IPS-18a (cell line): ENCODE measurements around the gene GPR33.
"Not testable (repeated sequence)": the region's sequence is repeated elsewhere in the genome, so short reads cannot be mapped to it uniquely, and the experiment has no call there.

Experiments used
- H3K27ac ChIP-seq: one replicate; pipeline ENCODE4 v1.5.1; 2013; ENCODE audit warnings: low read length
- H3K27me3 ChIP-seq: one replicate; pipeline ENCODE4 v1.6.1; 2013; ENCODE audit warnings: mild to moderate bottlenecking, low read length; ENCODE audit not compliant: control insufficient read depth, insufficient read depth
- H3K36me3 ChIP-seq: one replicate; pipeline ENCODE4 v1.6.1; 2013; ENCODE audit warnings: low read depth, low read length; ENCODE audit not compliant: control insufficient read depth
- H3K4me1 ChIP-seq: one replicate; pipeline ENCODE4 v1.6.1; 2013; ENCODE audit warnings: low read depth, low read length; ENCODE audit not compliant: control insufficient read depth
- H3K4me3 ChIP-seq: one replicate; pipeline ENCODE4 v1.5.1; 2013; ENCODE audit warnings: low read length
- H3K9ac ChIP-seq: one replicate; pipeline ENCODE4 v1.6.1; 2013; ENCODE audit warnings: mild to moderate bottlenecking, low read length, moderate library complexity
- H3K9me3 ChIP-seq: one replicate; pipeline ENCODE4 v1.6.1; 2013; ENCODE audit warnings: low read depth, low read length; ENCODE audit not compliant: control insufficient read depth

The GPR33 gene

DNA sequence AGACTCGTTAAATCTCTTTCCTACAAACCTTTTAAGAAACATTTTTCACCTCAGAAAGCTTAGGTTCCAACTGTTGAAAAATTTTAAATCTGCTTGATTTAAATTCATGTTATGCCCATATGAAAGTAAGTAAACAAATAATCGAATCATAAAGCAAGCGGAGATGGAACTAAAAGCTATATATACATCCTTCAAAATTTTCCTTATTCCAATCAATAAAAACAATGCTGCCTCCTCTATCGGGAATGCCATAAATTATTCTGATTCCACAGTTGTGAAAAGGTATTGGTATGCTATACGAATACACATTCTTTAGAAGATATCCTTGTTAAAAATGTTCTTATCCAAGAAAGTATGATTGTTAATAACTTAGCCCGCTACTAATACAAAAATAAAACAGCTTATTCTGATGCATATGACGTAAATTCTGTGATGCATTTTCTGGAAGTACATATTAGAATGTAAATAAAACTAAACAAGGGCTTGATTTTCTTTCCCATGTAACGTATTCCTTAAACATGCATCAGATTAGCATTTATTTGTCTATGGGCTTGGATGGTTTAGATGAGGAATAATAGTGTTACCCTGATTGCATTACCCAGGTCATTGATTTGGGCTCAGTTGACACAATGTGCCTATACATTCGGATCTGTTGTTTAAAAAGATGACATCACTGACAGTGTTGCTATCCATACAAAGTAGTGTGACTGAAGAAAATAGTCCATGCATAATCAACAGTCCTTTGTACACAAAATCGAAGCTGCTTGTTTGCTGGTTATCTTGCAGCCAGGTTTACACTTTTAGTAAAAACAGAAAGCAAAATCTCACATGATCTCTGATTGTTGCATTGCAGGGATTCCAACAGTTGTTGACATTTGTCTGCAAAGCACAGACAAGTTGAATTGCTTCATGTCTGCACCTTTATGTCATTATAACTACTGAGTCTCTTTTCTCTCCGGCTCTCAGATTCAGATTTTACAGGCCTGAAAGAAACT is 29.9 kb downstream of the GPR33 start:
- Histone ChIP-seq H3K4me3 (peak overlapping the region; percentile 99), H3K4me1 (peaks cover 9% of the 10 kb centered on the region), H3K9me3 (no peaks in the 10 kb centered on the region), H3K27ac (no peak overlapping the region), H3K27me3 (no peaks in the 10 kb centered on the region), H3K36me3 (peaks cover 2% of the 10 kb centered on the region), H3K9ac (peak overlapping the region; percentile 94)

GRCh38 chr14:31456841-31457664 is 30.8 kb downstream of the GPR33 start, which contains the start of gene DTD2:
DTD2 (minus strand) TSS chr14:31457506; CDS start chr14:31457393, 113 bp downstream.
- Histone ChIP-seq H3K27me3 (no peaks in the 10 kb centered on the region), H3K9me3 (no peaks in the 10 kb centered on the region), H3K36me3 (peaks cover 8% of the 10 kb centered on the region), H3K4me1 (peaks cover 9% of the 10 kb centered on the region), H3K27ac (peak within 1 kb of the TSS; percentile 94), H3K9ac (peak within 1 kb of the TSS; percentile 94), H3K4me3 (peak within 1 kb of the TSS; percentile 99)

DNA sequence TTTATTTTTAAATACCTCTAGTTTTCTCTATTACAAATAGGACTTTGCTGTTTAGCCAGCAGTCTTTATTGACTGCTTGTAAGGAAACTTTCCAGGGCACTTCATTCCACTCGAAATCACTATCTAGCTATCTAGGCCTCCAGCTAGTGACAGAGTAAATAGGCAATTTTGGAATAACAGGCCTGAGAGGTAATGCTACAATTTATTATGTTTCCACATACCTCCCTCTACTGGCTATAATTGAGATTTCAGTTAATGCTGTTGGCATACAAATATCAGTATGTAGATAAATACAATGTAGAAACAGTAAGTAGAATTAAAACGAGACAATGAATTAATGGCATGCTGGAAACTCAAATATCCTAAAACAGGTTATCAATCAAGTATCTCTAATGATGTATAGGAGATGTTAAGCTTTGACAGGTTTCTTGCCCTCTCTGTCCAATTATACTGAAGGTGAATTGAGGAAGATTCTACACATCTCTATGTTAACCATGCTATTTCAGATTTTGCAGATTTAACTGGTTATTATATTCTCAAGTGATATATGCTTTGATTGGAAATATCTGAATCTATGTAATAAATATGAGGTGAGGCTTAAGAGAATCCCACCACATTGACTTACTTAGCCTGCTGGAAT is 37.7 kb downstream of the GPR33 start:
- H3K36me3 ChIP-seq: peaks cover 12% of the 10 kb centered on the region

DNA sequence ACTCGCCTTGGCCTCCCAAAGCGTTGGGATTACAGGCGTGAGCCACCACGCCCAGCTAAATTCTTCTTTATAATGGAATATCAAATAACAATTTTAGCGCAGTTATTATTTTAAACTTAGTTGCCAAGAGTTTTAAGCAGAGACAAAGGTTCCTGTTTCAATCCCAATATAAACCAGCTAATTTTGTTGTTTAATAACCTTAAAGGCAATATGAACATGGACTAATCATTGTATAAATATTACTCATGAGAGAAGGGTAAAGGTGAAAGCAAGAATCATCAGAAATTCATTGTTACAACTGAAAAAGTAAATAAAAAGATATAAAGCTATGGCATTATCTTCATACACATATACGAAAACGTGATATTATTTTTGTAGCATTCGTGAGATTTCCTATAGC is 38.7 kb downstream of the GPR33 start:
- Histone ChIP-seq H3K9me3 (no peaks in the 10 kb centered on the region), H3K36me3 (peaks cover 12% of the 10 kb centered on the region)

More for the DNA sequence above, 37.7 kb downstream of the GPR33 start:
- Histone ChIP-seq H3K27ac (no peak overlapping the region), H3K27me3 (no peaks in the 10 kb centered on the region), H3K4me3 (no peak overlapping the region), H3K9ac (no peak overlapping the region), H3K9me3 (no peaks in the 10 kb centered on the region), H3K4me1 (no peaks in the 10 kb centered on the region)

GRCh38 chr14:31445703-31446102 is 42.1 kb downstream of the GPR33 start:
- no peaks in the 10 kb centered on the region for H3K4me1 ChIP-seq
- no peak overlapping the region for H3K9ac ChIP-seq
- H3K27me3 ChIP-seq: no peaks in the 10 kb centered on the region
- H3K36me3 ChIP-seq: no peaks in the 10 kb centered on the region
- H3K27ac ChIP-seq: no peak overlapping the region
- no peak overlapping the region for H3K4me3 ChIP-seq
- H3K9me3 ChIP-seq: no peaks in the 10 kb centered on the region

More for the DNA sequence above, 38.7 kb downstream of the GPR33 start:
- Histone ChIP-seq H3K4me3 (no peak overlapping the region), H3K4me1 (no peaks in the 10 kb centered on the region), H3K9ac (no peak overlapping the region), H3K27ac (no peak overlapping the region), H3K27me3 (no peaks in the 10 kb centered on the region)

DNA sequence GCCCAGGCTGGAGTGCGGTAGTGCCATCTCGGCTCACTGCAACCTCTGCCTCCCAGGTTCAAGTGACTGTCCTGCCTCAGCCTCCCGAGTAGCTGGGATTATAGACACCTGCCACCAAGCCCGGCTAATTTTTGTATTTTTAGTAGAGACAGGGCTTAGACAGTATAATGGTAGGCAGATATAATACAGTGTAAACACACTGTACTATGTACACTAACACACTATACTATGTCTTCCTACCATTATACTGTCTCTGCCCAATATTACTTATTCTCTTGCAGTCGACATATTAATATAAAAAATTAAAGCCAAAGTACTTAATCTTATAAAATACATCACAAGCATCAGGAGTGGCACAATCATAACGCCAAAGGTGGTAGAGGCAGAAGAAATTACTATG is 45.6 kb downstream of the GPR33 start:
- no peaks in the 10 kb centered on the region for H3K9me3 ChIP-seq
- no peak overlapping the region for H3K4me3 ChIP-seq
- H3K27ac ChIP-seq: no peak overlapping the region

DNA sequence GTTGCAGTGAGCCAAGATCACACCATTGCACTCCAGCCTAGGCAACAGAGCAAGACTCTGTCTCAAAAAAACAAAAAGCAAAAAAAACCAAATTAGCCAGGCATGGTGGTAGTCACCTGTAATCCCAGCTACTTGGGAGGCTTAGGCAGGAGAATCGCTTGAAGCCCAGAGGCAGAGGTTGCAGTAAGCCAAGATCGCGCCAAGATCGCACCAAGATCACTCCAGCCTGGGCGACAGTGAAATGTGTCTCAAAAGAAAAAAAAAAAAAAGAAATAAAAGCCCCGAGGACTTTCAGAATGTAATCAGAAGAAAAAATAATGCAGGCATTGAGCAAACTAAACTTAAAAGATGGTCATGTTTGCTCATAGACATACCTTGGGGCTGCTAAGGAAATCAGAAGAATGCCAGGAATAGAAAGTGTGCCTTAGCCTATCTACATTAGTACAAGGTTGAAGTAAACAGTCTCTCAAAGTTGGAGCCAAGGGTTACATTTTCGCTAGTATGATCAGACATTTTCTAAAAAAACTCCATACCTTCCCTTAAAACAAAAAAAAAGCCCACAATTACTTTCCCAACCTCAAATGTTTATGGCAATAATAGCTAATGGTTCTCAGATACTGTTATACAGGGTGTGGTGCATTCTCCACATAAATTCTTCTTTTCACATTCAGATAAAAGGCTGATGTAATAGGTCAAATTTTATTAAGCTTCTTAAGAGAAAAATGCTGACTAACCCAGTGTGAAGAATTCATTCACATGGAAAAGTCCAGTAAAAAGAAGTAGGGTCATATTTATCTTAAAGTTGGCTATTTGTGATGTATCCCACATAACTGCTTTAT is 46.3 kb downstream of the GPR33 start:
- no peaks in the 10 kb centered on the region for H3K4me1 ChIP-seq
- no peak overlapping the region for H3K27ac ChIP-seq
- no peaks in the 10 kb centered on the region for H3K9me3 ChIP-seq
- H3K27me3 ChIP-seq: no peaks in the 10 kb centered on the region
- no peaks in the 10 kb centered on the region for H3K36me3 ChIP-seq
- H3K9ac ChIP-seq: no peak overlapping the region
- H3K4me3 ChIP-seq: no peak overlapping the region

More for the DNA sequence above, 45.6 kb downstream of the GPR33 start:
- Histone ChIP-seq H3K9ac (no peak overlapping the region), H3K27me3 (no peaks in the 10 kb centered on the region), H3K4me1 (no peaks in the 10 kb centered on the region), H3K36me3 (no peaks in the 10 kb centered on the region)

DNA sequence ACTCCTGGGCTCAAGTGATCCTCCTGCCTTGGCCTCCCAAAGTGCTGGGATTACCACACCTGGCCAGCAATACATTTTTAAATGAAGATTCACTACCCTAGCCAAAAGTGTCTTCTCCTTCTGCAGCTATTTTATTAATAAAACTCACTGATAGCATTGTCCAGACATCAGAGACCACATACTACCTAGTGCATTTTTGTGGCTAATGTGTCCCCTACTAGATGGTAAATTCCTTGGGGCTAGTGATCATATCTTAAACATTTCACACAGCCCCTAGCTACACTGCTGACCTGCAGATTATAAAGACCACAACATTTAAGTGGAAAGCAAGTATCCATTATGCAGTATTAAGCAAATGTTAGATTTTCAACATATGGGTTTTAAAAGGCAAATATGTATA is 47.6 kb downstream of the GPR33 start:
- no peak overlapping the region for H3K9ac ChIP-seq
- no peaks in the 10 kb centered on the region for H3K36me3 ChIP-seq
- no peaks in the 10 kb centered on the region for H3K27me3 ChIP-seq
- H3K4me1 ChIP-seq: no peaks in the 10 kb centered on the region
- H3K9me3 ChIP-seq: no peaks in the 10 kb centered on the region
- no peak overlapping the region for H3K27ac ChIP-seq
- no peak overlapping the region for H3K4me3 ChIP-seq

DNA sequence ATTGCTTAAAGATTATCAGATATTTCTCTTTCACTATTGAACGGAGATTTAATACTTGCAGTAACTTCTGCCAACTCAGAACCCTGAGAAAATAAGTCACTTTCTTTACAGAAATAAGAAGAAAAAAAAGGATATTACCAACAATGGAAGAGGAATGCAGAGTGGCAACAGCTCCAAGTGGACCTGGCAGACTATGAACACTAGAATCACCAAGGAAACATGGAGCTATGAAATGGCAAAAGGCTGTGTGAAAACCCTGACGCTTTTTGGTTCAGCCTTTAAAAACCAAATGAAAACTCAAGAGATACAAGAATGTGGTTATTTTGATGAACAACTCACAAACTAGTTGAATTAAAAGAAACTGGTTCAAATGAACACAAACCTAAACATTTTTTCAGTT is 48.3 kb downstream of the GPR33 start:
- Histone ChIP-seq H3K4me3 (no peak overlapping the region), H3K27ac (no peak overlapping the region), H3K9ac (no peak overlapping the region), H3K27me3 (no peaks in the 10 kb centered on the region), H3K9me3 (no peaks in the 10 kb centered on the region), H3K4me1 (no peaks in the 10 kb centered on the region), H3K36me3 (no peaks in the 10 kb centered on the region)

DNA sequence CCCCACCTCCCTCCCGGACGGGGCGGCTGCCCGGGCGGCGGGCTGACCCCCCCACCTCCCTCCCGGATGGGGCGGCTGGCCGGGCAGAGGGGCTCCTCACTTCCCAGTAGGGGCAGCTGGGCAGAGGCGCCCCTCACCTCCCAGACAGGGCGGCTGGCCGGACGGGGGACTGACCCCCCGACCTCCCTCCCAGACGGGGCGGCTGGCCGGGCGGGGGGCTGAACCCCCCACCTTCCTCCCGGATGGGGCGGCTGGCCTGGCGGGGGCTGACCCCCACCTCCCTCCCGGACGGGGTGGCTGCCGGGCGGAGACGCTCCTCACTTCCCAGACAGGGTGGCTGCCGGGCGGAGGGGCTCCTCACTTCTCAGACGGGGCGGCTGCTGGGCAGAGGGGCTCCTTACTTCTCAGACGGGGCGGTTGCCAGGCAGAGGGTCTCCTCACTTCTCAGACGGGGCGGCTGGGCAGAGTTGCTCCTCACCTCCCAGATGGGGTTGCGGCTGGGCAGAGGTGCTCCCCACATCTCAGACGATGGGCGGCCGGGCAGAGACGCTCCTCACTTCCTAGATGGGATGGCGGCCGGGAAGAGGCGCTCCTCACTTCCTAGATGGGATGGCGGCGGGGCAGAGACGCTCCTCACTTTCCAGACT is 50.7 kb downstream of the GPR33 start:
- H3K36me3 ChIP-seq, H3K9ac ChIP-seq, H3K27me3 ChIP-seq, H3K4me1 ChIP-seq, H3K27ac ChIP-seq, H3K4me3 ChIP-seq, H3K9me3 ChIP-seq: not testable (repeated sequence)
